AG20443 (cell line): ENCODE data around the gene ERBB2.
"Not testable (repeated sequence)": the region's sequence is repeated elsewhere in the genome, so short reads cannot be mapped to it uniquely, and the experiment has no call there.

Source experiments
- DNase-seq: peaks from one replicate; pipeline ENCODE4 v3.0.0; 2012; ENCODE audit warnings: low spot score, mixed read lengths

The ERBB2 gene

GRCh38 chr17:39703913-39704312 lies 4.0 kb downstream of the ERBB2 start:
- no peak for DNase-seq

- peak; percentile 61 for DNase-seq
Measured at GRCh38 chr17:39704821-39705551, 5.1 kb downstream of the ERBB2 start.

- no peak for DNase-seq
Measured at GRCh38 chr17:39705786-39706348, 6.0 kb downstream of the ERBB2 start.

GRCh38 chr17:39706383-39706782 lies 6.5 kb downstream of the ERBB2 start:
- DNase-seq, result no peak

GRCh38 chr17:39706921-39707337 lies 7.1 kb downstream of the ERBB2 start:
- no peak for DNase-seq

- no peak for DNase-seq
Measured at GRCh38 chr17:39709319-39709997, 9.6 kb downstream of the ERBB2 start.

GRCh38 chr17:39709998-39710964 lies 10.4 kb downstream of the ERBB2 start:
- no peak for DNase-seq

- not testable (repeated sequence) for DNase-seq
Measured at GRCh38 chr17:39711071-39711470, 11.2 kb downstream of the ERBB2 start.

GRCh38 chr17:39711851-39712250 lies 12.0 kb downstream of the ERBB2 start:
- DNase-seq, result no peak

- no peak for DNase-seq
Measured at GRCh38 chr17:39714234-39714633, 14.4 kb downstream of the ERBB2 start.

- DNase-seq, result no peak
Measured at GRCh38 chr17:39715375-39716072, 15.7 kb downstream of the ERBB2 start.

- DNase-seq, result no peak
Measured at GRCh38 chr17:39716073-39716818, 16.4 kb downstream of the ERBB2 start.

- DNase-seq, result no peak
Measured at GRCh38 chr17:39716879-39717536, 17.1 kb downstream of the ERBB2 start.

GRCh38 chr17:39717660-39718059 lies 17.8 kb downstream of the ERBB2 start:
- no peak for DNase-seq

GRCh38 chr17:39719563-39720355 lies 19.9 kb downstream of the ERBB2 start:
- DNase-seq, result no peak

- no peak for DNase-seq
Measured at GRCh38 chr17:39722104-39722503, 22.2 kb downstream of the ERBB2 start.

GRCh38 chr17:39722965-39723848 lies 23.3 kb downstream of the ERBB2 start:
- peak; percentile 44 for DNase-seq

- DNase-seq, result no peak
Measured at GRCh38 chr17:39724731-39725130, 24.9 kb downstream of the ERBB2 start.
